ENCODE measurements around the gene FBXO31. TPM values are rescaled to one million over a fixed set of nuclear protein-coding genes. Genes with fewer than 3 reads are reported as not detected.

The FBXO31 gene
- total and polyA plus RNA-seq, 2 of the 13 experiments (the other 11 are each of a cell fraction or from before 2014, with no cell fraction given), result 92.4 to 101 TPM

GRCh38 chr16:87339086-87339723 is 44.4 kb downstream of the FBXO31 start:
- H3K9ac ChIP-seq (ENCODE audit: insufficient read depth, low read depth, low read length), result no peak overlapping the region
- H3K27me3 ChIP-seq (ENCODE audit: control insufficient read depth in 1 of 2, insufficient read depth in 2 of 2, low read length in 2 of 2), result no peaks in the 10 kb centered on the region
- no peak overlapping the region for H3K4me3 ChIP-seq (replicated peaks in 1 of 3; ENCODE audit: insufficient read depth in 1 of 3, low read depth in 2 of 3, low read length in 3 of 3)
- intact Hi-C loops (cut with micrococcal nuclease; ENCODE audit: unreplicated experiment) (no loop called here), in situ Hi-C loops (cut with HindIII; ENCODE audit: extremely low pct_ligation_motif_present, low pct_unique_long_range_greater_than_20kb) (no loop called here)
- WGBS (ENCODE audit: low lambda C conversion rate), result 93% methylated on average over 17 of the region's 17 CpGs
- ChIA-PET CTCF (ENCODE audit: low intra/inter-chr PET ratio, low total read pairs) (no interaction called here), POLR2A (interaction anchor here (0.9 kb wide), 1 partner anchor 41 kb away, joined by 4 read pairs; no protein-coding TSS in a partner anchor)
- H3K4me1 ChIP-seq (ENCODE audit: insufficient read depth, low read length), result no peaks in the 10 kb centered on the region
- peaks cover 62% of the 10 kb centered on the region for H3K79me2 ChIP-seq (ENCODE audit: insufficient read depth, low read length)
- no peak overlapping the region for H2AFZ ChIP-seq (ENCODE audit: low read length)
- H3K36me3 ChIP-seq (replicated peaks in 1 of 2; ENCODE audit: control insufficient read depth in 1 of 2, insufficient read depth in 2 of 2, low read length in 2 of 2), result peaks cover 69 to 95% of the 10 kb centered on the region in 2 experiments
- ATAC-seq (no peak), FAIRE-seq (no peak), DNase-seq (ENCODE audit: low spot score) (no peak)
- no peak overlapping the region for H3K27ac ChIP-seq (ENCODE audit: extremely low read length, insufficient read depth, low read length)
- BruUV-seq (replicated peaks), result no TSS peak
- peaks cover 88% of the 10 kb centered on the region for H4K20me1 ChIP-seq (ENCODE audit: insufficient read depth, low read length)
- H3K4me2 ChIP-seq (ENCODE audit: low read depth, low read length), result no peak overlapping the region
- H3K9me3 ChIP-seq (ENCODE audit: low read length), result no peaks in the 10 kb centered on the region
- TF ChIP-seq, protein P1, sequence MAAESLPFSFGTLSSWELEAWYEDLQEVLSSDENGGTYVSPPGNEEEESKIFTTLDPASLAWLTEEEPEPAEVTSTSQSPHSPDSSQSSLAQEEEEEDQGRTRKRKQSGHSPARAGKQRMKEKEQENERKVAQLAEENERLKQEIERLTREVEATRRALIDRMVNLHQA (CRISPR knock-in tag; IDR thresholded peaks at IDR 0.05), result no peak
- TF ChIP-seq POGK (CRISPR knock-in tag; conservative IDR thresholded peaks at IDR 0.05), result 0 out of 2 replicates have a peak, but pooled peaks have one; percentile 35
- no peak for TF ChIP-seq ZNF891 (CRISPR knock-in tag; IDR thresholded peaks at IDR 0.05)
- TF ChIP-seq, protein P2, sequence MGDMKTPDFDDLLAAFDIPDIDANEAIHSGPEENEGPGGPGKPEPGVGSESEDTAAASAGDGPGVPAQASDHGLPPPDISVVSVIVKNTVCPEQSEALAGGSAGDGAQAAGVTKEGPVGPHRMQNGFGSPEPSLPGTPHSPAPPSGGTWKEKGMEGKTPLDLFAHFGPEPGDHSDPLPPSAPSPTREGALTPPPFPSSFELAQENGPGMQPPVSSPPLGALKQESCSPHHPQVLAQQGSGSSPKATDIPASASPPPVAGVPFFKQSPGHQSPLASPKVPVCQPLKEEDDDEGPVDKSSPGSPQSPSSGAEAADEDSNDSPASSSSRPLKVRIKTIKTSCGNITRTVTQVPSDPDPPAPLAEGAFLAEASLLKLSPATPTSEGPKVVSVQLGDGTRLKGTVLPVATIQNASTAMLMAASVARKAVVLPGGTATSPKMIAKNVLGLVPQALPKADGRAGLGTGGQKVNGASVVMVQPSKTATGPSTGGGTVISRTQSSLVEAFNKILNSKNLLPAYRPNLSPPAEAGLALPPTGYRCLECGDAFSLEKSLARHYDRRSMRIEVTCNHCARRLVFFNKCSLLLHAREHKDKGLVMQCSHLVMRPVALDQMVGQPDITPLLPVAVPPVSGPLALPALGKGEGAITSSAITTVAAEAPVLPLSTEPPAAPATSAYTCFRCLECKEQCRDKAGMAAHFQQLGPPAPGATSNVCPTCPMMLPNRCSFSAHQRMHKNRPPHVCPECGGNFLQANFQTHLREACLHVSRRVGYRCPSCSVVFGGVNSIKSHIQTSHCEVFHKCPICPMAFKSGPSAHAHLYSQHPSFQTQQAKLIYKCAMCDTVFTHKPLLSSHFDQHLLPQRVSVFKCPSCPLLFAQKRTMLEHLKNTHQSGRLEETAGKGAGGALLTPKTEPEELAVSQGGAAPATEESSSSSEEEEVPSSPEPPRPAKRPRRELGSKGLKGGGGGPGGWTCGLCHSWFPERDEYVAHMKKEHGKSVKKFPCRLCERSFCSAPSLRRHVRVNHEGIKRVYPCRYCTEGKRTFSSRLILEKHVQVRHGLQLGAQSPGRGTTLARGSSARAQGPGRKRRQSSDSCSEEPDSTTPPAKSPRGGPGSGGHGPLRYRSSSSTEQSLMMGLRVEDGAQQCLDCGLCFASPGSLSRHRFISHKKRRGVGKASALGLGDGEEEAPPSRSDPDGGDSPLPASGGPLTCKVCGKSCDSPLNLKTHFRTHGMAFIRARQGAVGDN (CRISPR knock-in tag; IDR thresholded peaks at IDR 0.05), result peak; percentile 38; the same call in 1 of the 2 replicates
- 0 out of 2 replicates have a peak, but pooled peaks have one; percentile 31 for TF ChIP-seq ZNF724P (CRISPR knock-in tag; IDR thresholded peaks at IDR 0.05; ENCODE audit: borderline replicate concordance)
- peak in 1 of 2 experiments; percentile 35; a peak in 1 of 4 replicates for TF ChIP-seq POLR2A (IDR thresholded peaks at IDR 0.05; ENCODE audit: insufficient read depth in 1 of 2, low read depth in 2 of 2, low read length in 2 of 2)
- TF ChIP-seq HNRNPLL (IDR thresholded peaks at IDR 0.05; ENCODE audit: low read depth, low read length, poor library complexity, severe bottlenecking), result no peak
- TF ChIP-seq NRL (CRISPR knock-in tag; IDR thresholded peaks at IDR 0.05; ENCODE audit: borderline replicate concordance), result peak; percentile 33; the same call in 1 of the 2 replicates
- 0 out of 4 replicates have a peak, but pooled peaks of 1 of the 2 experiments have one; percentile 18 for TF ChIP-seq NR2F1 (CRISPR knock-in tag; IDR thresholded peaks at IDR 0.05)
- peak; percentile 53 for TF ChIP-seq TEAD3 (CRISPR knock-in tag; optimal IDR thresholded peaks at IDR 0.05; ENCODE audit: borderline replicate concordance)
- TF ChIP-seq, protein P3, sequence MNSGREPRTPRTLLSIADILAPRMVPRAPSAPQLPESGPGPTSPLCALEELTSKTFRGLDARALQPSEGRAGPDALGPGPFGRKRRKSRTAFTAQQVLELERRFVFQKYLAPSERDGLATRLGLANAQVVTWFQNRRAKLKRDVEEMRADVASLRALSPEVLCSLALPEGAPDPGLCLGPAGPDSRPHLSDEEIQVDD (CRISPR knock-in tag; IDR thresholded peaks at IDR 0.05; ENCODE audit: borderline replicate concordance), result no peak
- peak; percentile 80; the same call in 1 of the 2 replicates for TF ChIP-seq SSRP1 (CRISPR knock-in tag; IDR thresholded peaks at IDR 0.05)
- TF ChIP-seq ZNF160 (CRISPR knock-in tag; IDR thresholded peaks at IDR 0.05), result no peak
- peak; percentile 73 for TF ChIP-seq AGO2 (optimal IDR thresholded peaks at IDR 0.05; ENCODE audit: low read depth, low read length)
- TF ChIP-seq ZNF740 (CRISPR knock-in tag; IDR thresholded peaks at IDR 0.05), result no peak
- TF ChIP-seq BRCA1 (CRISPR knock-in tag; IDR thresholded peaks at IDR 0.05), result no peak

All from HepG2 (cell line).